HG03469 (cell line): ENCODE results near the gene CACNA2D4.

Experiments used
- ATAC-seq: cut with Tn5 transposase; IDR thresholded peaks from one replicate; pipeline ENCODE4 v1.9.1; 2021; ENCODE audit warnings: mild to moderate bottlenecking, moderate library complexity, moderate number of reproducible peaks; ENCODE audit not compliant: unreplicated experiment

The CACNA2D4 gene

GRCh38 chr12:1846421-1847405 is 71.7 kb downstream of the CACNA2D4 start:
- no peak for ATAC-seq

GRCh38 chr12:1845886-1846285 is 72.6 kb downstream of the CACNA2D4 start:
- no peak for ATAC-seq

- ATAC-seq, result no peak
Measured at GRCh38 chr12:1845427-1845826, 73.0 kb downstream of the CACNA2D4 start.

- ATAC-seq, result no peak
Measured at GRCh38 chr12:1844661-1845409, 73.6 kb downstream of the CACNA2D4 start.

GRCh38 chr12:1844223-1844622 is 74.2 kb downstream of the CACNA2D4 start:
- ATAC-seq, result no peak

- ATAC-seq, result no peak
Measured at GRCh38 chr12:1843641-1844005, 74.8 kb downstream of the CACNA2D4 start.

GRCh38 chr12:1842905-1843640 is 75.4 kb downstream of the CACNA2D4 start:
- no peak for ATAC-seq

GRCh38 chr12:1842183-1842904 is 76.1 kb downstream of the CACNA2D4 start:
- ATAC-seq, result no peak

- no peak for ATAC-seq
Measured at GRCh38 chr12:1841586-1842182, 76.8 kb downstream of the CACNA2D4 start.

- no peak for ATAC-seq
Measured at GRCh38 chr12:1840981-1841425, 77.4 kb downstream of the CACNA2D4 start.

- ATAC-seq, result no peak
Measured at GRCh38 chr12:1839956-1840951, 78.2 kb downstream of the CACNA2D4 start.

GRCh38 chr12:1839464-1839863 is 79.0 kb downstream of the CACNA2D4 start:
- ATAC-seq, result no peak

- no peak for ATAC-seq
Measured at GRCh38 chr12:1838994-1839365, 79.5 kb downstream of the CACNA2D4 start.

GRCh38 chr12:1838205-1838993 is 80.1 kb downstream of the CACNA2D4 start:
- no peak for ATAC-seq

GRCh38 chr12:1837541-1838204 is 80.8 kb downstream of the CACNA2D4 start:
- ATAC-seq, result no peak

GRCh38 chr12:1836854-1837421 is 81.5 kb downstream of the CACNA2D4 start:
- no peak for ATAC-seq

- no peak for ATAC-seq
Measured at GRCh38 chr12:1836241-1836803, 82.1 kb downstream of the CACNA2D4 start.
